Activated T-helper 9 cell treated with anti-CD3 and anti-CD28 coated beads, Interleukin-2, amount 50 U/mL, for 16 hours (primary cell): ENCODE results near the gene PHF8.

Experiments
- DNase-seq: peaks from one replicate; pipeline ENCODE4 v3.0.0-alpha.2; 2020; ENCODE audit warnings: low read depth

Gene PHF8

GRCh38 chrX:54044126-54044876, at the start of gene PHF8:
Gene PHF8 (minus strand): TSS chrX:54044473. CDS start chrX:54042728, 1,745 bp downstream.
- DNase-seq, result peak; percentile 88

DNA sequence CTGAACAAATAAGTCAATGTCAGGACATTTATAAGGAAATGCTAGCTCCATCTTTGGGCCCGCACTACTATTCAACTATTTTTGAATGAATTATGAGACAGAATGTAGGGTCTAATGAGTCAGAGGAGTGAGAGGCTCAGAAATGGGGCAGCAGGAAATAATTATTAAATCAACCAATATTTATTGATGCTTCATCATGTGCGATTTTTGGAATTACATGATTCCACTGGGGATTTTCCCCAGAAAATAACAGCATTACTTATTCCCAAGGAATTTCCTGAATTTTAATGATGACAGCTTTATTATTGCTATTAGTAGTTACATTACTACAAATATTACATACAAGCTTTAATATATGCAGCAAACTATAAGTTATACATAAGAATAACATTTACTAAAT, 49.3 kb upstream of the PHF8 start:
- DNase-seq, result no peak

DNA sequence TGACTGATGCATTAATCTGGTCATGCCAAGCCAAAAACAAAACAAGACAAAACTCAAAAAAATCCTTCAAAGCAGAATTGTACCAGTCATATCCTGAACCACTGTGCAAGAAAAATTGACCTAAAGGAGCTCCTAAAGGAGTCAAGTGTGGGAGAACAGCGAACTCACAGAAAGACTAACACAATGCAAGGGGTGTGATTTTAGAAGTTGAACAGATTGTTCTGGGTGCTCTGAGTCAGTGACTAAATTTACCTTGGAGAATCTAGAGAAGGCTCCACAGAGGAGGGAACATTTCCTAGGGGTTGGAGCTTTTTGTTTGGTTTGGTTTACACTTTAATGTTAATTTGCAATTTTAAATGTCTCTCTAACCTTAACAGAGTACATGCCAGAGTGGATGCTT, 48.9 kb upstream of the PHF8 start:
- DNase-seq, result no peak

DNA sequence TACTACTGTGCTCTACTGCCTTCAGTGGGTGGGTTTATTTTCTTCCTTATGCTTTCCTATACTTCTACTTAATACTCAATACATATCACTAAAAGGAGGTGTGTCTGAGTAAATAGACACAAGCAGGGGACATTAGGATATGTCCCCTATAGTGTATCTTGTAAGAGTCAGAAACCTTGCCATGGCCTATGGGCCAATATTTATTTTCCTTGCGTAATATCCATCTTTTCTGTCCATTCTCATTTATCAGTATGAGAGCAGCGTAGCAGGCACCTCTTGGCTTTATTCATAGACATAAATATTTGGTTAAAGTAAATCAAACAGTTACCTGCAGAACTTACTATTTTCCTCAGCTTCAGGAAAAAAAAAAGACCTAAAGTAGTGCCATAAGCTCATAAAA, 46.6 kb upstream of the PHF8 start:
- no peak for DNase-seq

- no peak for DNase-seq
Observed at GRCh38 chrX:54089191-54089590, 44.9 kb upstream of the PHF8 start.

DNA sequence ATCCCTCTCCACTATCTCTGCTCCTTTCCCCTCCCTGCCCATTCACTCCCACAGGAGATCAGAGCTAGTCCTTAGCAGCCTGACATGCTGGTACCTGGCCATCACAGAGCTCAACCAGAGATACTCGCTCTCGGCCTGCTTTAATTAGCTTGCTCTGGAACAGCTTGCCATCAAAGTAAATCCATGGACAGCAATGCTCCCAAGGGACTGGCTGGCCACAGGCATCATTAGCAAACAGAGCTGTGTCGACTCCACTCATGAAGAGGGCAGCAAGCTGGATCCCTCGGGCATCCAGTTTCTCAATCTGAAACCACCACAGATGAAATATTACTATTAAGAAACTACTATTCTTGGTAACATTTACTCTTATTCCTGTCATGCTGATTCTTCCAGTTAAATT, 43.4 kb upstream of the PHF8 start:
- no peak for DNase-seq

- DNase-seq, result no peak
Observed at GRCh38 chrX:54085666-54086065, 41.4 kb upstream of the PHF8 start.

GRCh38 chrX:54076903-54077302, 32.6 kb upstream of the PHF8 start:
- DNase-seq, result no peak

GRCh38 chrX:54074826-54075225, 30.6 kb upstream of the PHF8 start:
- no peak for DNase-seq

- no peak for DNase-seq
Observed at GRCh38 chrX:54067766-54068165, 23.5 kb upstream of the PHF8 start.

GRCh38 chrX:54066841-54067240, 22.6 kb upstream of the PHF8 start:
- no peak for DNase-seq

DNA sequence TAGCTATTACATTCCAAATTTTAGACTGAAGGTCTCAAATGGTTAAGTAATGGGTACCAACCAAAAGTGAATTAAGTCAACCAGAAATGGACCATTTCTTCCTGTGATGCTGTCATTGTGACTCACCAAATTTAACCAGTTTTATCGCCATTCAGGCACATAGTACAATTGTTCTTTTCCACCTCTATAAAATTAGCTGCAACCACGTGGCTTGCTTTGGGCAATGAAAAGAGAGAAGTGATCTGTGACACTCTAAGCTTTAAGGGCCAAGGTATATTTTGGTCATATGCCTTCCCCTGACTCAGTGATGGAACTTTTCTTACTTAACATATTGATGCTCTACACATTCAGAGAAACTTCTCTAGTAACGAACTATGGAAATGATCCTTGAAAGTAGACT, 20.3 kb upstream of the PHF8 start:
- DNase-seq, result no peak

- DNase-seq, result no peak
Observed at GRCh38 chrX:54063361-54063760, 19.1 kb upstream of the PHF8 start.

DNA sequence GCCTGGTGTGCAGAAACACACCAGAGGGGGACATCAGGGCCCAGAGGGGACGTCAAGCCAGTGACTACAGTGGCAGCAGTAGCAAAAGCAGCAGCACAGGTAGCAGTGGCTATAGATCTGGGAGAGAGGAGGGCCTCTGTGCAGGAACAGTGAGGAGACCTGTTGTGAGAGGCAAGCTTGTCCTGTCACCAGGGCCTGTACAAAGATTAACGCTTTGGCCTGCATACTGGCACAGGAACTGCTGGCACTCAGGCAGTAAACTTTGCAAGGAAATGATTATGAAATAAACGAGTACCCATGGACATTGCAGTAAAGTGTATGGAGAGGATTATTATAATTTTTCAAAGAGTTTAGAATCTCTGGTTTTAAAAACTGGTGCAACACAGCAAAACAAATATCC, 5.5 kb upstream of the PHF8 start:
- no peak for DNase-seq

DNA sequence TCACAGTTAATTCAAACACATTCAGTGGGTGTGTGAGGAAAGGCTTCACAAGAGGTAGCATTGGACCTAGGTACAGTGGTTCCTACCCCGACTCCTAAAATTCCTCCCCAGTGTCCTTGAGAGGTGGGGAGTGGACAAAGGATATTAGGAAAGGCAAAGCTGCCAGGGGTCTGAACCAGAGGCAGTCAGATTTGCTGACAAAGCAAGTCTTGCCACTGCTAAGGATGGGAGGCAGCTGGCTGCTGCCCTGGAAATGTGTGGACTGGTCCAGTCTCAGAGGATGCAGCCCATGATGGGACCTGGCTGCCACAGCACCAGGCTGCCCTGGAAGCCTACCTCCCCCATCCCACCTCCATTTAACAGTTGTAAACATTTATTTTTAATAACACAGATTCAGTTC, 4.1 kb upstream of the PHF8 start:
- DNase-seq, result no peak

GRCh38 chrX:54045563-54046228, 1.4 kb upstream of the PHF8 start:
- no peak for DNase-seq

GRCh38 chrX:54044877-54045338, 635 bp upstream of the PHF8 start:
- DNase-seq, result no peak

DNA sequence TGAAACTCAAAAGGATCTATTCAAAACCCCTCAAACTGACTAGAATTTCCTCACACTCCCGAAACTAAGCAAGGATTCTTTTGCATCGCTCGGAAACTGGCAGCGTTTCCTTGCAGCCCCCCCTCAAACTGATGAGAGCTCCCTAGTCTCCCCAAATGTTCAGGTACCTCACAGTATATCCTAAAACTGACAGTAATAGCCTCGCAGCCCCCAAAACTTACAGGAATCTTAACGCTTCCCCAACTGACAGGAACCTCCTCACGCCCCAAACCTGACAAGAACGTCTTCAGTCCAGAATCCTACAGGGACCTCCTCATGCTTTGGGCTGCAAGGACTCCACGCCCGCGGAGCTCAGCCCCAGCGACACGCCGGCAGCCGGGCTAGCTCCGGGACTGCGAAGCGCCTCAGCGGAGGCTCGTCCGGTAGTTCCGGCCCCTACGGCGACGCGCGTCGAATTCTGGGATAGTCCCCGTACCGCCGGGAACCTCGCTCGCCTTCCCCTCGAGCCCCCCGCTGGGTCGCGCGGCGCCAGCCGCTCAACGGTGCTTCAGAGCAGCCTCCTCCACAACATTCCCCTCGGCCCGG, 640 bp downstream of the PHF8 start:
- DNase-seq, result peak; percentile 28

- no peak for DNase-seq
Observed at GRCh38 chrX:54043056-54043455, 1.2 kb downstream of the PHF8 start.

DNA sequence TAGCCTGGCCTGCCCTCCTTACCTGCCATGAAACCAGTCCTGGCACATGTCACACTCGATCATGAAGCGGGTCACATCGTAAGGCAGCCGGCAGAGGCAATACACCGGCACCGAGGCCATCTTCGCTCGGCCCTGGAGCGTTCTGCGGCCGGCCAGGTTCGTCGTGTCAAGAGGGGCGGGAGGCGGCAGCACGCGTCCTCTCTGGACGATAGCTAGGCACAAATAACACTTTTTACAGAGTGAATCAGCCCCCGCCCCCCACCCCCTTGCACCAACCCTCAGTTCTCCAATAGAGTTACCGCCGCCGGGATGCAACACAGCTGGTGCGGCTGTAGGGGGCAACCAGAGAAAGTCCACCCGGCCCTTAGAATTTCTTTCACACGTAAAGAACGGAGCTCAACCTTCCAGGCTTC, 1.7 kb downstream of the PHF8 start:
- peak; percentile 21 for DNase-seq

GRCh38 chrX:54030329-54030728, 13.9 kb downstream of the PHF8 start:
- no peak for DNase-seq

- DNase-seq, result no peak
Observed at GRCh38 chrX:54029529-54030143, 14.6 kb downstream of the PHF8 start.

- no peak for DNase-seq
Observed at GRCh38 chrX:54024350-54024749, 19.9 kb downstream of the PHF8 start.
